ENCODE data around the gene TTC39C.
A peak's percentile ranks its signal among the peaks of the same experiment; 100 is the strongest.

The TTC39C gene

GRCh38 chr18:24014986-24015638 lies 558 bp downstream of the TTC39C start:
- H3K27ac ChIP-seq = peak overlapping the region; percentile 77
- no peak for TF ChIP-seq CTCF (conservative IDR thresholded peaks at IDR 0.05)
- peak; percentile 48; the same call in 1 of the 2 replicates for TF ChIP-seq ZFX (IDR thresholded peaks at IDR 0.05)

GRCh38 chr18:24015639-24016631 lies 1.4 kb downstream of the TTC39C start:
- H3K27ac ChIP-seq = peak overlapping the region; percentile 77

GRCh38 chr18:24016643-24017042 lies 2.1 kb downstream of the TTC39C start:
- peak; percentile 77 for TF ChIP-seq CTCF (conservative IDR thresholded peaks at IDR 0.05)
- no peak for TF ChIP-seq ZFX (IDR thresholded peaks at IDR 0.05)
- H3K27ac ChIP-seq = no peak overlapping the region

More at GRCh38 chr18:24015639-24016631, 1.4 kb downstream of the TTC39C start:
- no peak for TF ChIP-seq ZFX (IDR thresholded peaks at IDR 0.05)
- no peak for TF ChIP-seq CTCF (conservative IDR thresholded peaks at IDR 0.05)

GRCh38 chr18:24018299-24018886 lies 3.8 kb downstream of the TTC39C start:
- no peak for TF ChIP-seq CTCF (conservative IDR thresholded peaks at IDR 0.05)
- no peak overlapping the region for H3K27ac ChIP-seq

- no peak for TF ChIP-seq CTCF (conservative IDR thresholded peaks at IDR 0.05)
- TF ChIP-seq ZFX (IDR thresholded peaks at IDR 0.05) = no peak
- H3K27ac ChIP-seq = no peak overlapping the region
Observed at GRCh38 chr18:24019641-24020331, 5.2 kb downstream of the TTC39C start.

GRCh38 chr18:24021505-24021904 lies 7.0 kb downstream of the TTC39C start:
- H3K27ac ChIP-seq = no peak overlapping the region
- no peak for TF ChIP-seq CTCF (conservative IDR thresholded peaks at IDR 0.05)
- no peak for TF ChIP-seq ZFX (IDR thresholded peaks at IDR 0.05)
